Small intestine (tissue), 7 donors: ENCODE data around the gene CAPN9. TPM values are rescaled to one million over a fixed set of nuclear protein-coding genes. Genes with fewer than 3 reads are reported as not detected.

ENCODE experiments used
- DNase-seq, 2 donors: peaks; one replicate each; pipeline versions ENCODE4 v3.0.0 to v3.0.0-alpha.2; 2013
- FAIRE-seq: peaks from 2 replicates; lab custom pipeline; 2012; peaks lifted over from hg19 to GRCh38; lab: Jason Lieb, UNC
- H3K27ac ChIP-seq, 3 donors: one replicate each; pipeline ENCODE4 v1.5.1; 2013; ENCODE audit warnings: low read length in 2 of 3, mild to moderate bottlenecking in 2 of 3, control low read depth in 1 of 3, inconsistent platforms in 1 of 3, low read depth in 1 of 3, moderate library complexity in 1 of 3
- H3K27me3 ChIP-seq, 3 donors: one replicate each; pipeline ENCODE4 v1.6.1; 2013; ENCODE audit warnings: low read length in 3 of 3, inconsistent platforms in 1 of 3; ENCODE audit not compliant: control insufficient read depth in 3 of 3, insufficient read depth in 3 of 3
- H3K36me3 ChIP-seq, 3 donors: one replicate each; pipeline ENCODE4 v1.6.1; 2013; ENCODE audit warnings: low read length in 3 of 3, inconsistent platforms in 1 of 3, low read depth in 1 of 3, mild to moderate bottlenecking in 1 of 3, moderate library complexity in 1 of 3; ENCODE audit not compliant: control insufficient read depth in 3 of 3, insufficient read depth in 2 of 3
- H3K4me1 ChIP-seq, 3 donors: one replicate each; pipeline ENCODE4 v1.6.1; 2013; ENCODE audit warnings: low read length in 2 of 3, inconsistent platforms in 1 of 3, low read depth in 1 of 3, mild to moderate bottlenecking in 1 of 3, moderate library complexity in 1 of 3; ENCODE audit not compliant: control insufficient read depth in 3 of 3, insufficient read depth in 2 of 3
- H3K4me3 ChIP-seq, 3 donors: one replicate each; pipeline ENCODE4 v1.5.1; 2013; ENCODE audit warnings: low read length in 3 of 3, control low read depth in 1 of 3, inconsistent platforms in 1 of 3, low read depth in 1 of 3, mild to moderate bottlenecking in 1 of 3, moderate library complexity in 1 of 3
- H3K9me3 ChIP-seq, 2 donors: one replicate each; pipeline ENCODE4 v1.6.1; 2013; ENCODE audit warnings: low read depth in 1 of 2, low read length in 1 of 2; ENCODE audit not compliant: control insufficient read depth in 2 of 2, insufficient read depth in 1 of 2
- WGBS, 3 donors: extraction: QIAGEN DNeasy Blood & Tissue Kit; methylation state at CpG; one replicate each; pipeline ENCODE4 v1.1.7; 2013; 5-methylcytosine and 5-hydroxymethylcytosine counted together
- polyA plus RNA-seq, 4 donors: library from polyadenylated mRNA; stranded (reverse) in 3 of 4; unstranded in 1 of 4; fragments of 200-250 nt in 3 of 4; fragments of 120-200 nt in 1 of 4; gene quantifications; one replicate each; pipeline versions ENCODE4 v1.2.1 to v1.2.3, GENCODE V29; 2013
- donor health status: healthy with polysubstance abuse.
- donor health status: control.
- donor health status: control.
- donor health status: Bipolar disorder and iron deficiency.
- donor health status: healthy.

The CAPN9 gene
- polyA plus RNA-seq, 4 donors: 2.6 to 31.1 (median 16.1) TPM

DNA sequence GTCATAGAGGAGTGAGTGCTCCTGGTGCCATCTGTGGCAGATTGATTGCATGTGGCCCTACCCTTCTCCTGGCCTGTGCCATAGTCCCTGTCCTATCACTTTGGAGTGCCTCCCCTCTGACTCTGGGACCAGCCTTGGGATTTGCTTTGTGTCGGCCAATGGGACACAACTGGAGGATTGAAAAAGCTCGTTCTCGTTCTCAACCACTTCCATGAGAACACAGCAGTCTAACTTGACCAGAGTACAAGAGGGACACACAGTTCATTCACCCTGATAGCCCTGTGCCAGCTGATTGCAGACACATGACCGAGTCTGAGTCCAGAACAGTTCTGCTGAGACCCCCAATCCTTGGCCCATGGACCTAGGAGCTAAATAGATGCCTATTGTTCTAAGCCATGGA, 73.4 kb downstream of the CAPN9 start:
- H3K9me3 ChIP-seq: no peaks in the 10 kb centered on the region
- H3K4me3 ChIP-seq: no peak overlapping the region
- no peaks in the 10 kb centered on the region for H3K27me3 ChIP-seq
- FAIRE-seq (no peak), DNase-seq (no peak)
- peaks cover 0 to 21% (median 4%) of the 10 kb centered on the region in 3 donors for H3K4me1 ChIP-seq
- no peaks in the 10 kb centered on the region for H3K36me3 ChIP-seq
- 71 to 88% (median 81%) methylated on average over 4 of the region's 4 CpGs for WGBS, 3 donors
- no peak overlapping the region for H3K27ac ChIP-seq

DNA sequence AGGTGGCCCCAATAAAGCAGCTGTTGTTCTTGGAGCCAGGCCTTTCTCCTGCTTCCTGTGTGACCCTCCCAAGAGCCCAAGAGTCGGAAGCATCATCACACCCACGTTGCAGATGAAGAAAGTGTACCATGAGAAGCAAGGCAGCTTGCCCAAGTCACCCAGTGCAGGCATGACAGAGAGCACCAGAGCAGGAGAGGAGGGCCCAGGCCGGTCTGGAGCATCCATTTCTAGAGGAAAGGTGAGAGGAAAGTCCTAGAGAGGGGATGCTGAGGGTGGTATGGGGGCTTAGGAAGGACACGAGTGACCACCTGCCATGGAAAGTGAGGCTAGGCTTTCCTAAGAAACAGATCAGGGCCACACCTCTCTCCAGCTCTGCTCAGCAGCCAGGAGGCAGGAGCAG, 74.2 kb downstream of the CAPN9 start:
- Histone ChIP-seq H3K36me3 (no peaks in the 10 kb centered on the region), H3K27me3 (no peaks in the 10 kb centered on the region), H3K27ac (no peak overlapping the region), H3K4me3 (no peak overlapping the region), H3K9me3 (no peaks in the 10 kb centered on the region), H3K4me1 (peaks cover 4 to 29% (median 4%) of the 10 kb centered on the region in 3 donors)
- FAIRE-seq: no peak
- 64 to 74% (median 68%) methylated on average over 4 of the region's 4 CpGs for WGBS, 3 donors
- DNase-seq: no peak

DNA sequence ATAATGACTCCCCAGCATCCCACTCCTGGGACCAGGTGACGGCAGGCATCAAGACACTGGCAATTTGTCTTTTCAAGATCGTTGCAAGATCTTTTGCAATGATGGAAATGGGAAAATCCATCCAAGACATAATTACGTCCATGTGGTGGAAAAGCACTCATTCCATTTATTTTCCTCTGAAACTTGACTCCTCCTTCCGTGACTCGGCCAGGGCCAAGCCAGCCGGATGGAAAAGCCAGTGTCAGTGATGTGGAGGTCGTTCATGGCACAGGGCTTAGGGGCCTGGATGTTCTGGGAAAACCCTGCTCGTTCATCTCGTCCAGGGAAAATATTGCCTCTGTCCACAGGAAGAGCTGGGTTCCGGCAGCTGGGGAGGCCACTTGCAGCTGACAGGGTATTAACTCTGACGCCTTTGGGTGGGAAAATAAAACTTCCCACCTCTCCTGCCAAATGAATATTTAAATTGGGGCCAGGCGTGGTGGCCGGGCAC, 74.9 kb downstream of the CAPN9 start:
- Histone ChIP-seq H3K4me1 (peaks cover 4 to 30% (median 4%) of the 10 kb centered on the region in 3 donors), H3K27ac (no peak overlapping the region), H3K27me3 (no peaks in the 10 kb centered on the region), H3K36me3 (no peaks in the 10 kb centered on the region), H3K9me3 (no peaks in the 10 kb centered on the region), H3K4me3 (no peak overlapping the region)
- WGBS, 3 donors: 73 to 92% (median 82%) methylated on average over 13 of the region's 13 CpGs
- no peak for DNase-seq
- FAIRE-seq: no peak

DNA sequence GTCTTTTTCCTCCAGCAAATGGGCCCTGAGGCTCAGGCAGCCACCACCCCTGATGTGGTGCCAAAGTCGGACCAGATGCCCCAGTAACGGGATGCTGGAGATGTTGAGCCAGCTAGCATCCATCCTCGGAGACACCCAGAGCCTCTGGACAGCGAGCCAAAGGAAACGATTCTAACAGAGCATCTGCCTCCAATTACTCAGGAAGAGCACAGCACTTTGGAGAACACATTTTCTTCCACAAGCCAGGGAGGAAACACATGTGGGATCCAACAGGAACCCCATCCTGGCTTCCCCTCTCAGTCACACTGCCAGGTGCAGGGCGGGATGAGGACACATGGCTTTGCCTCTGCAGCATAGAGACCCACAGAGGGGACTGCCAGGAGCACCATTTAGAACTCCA, 76.2 kb downstream of the CAPN9 start:
- Histone ChIP-seq H3K27me3 (no peaks in the 10 kb centered on the region), H3K4me1 (peaks cover 4 to 33% (median 4%) of the 10 kb centered on the region in 3 donors), H3K9me3 (no peaks in the 10 kb centered on the region), H3K36me3 (no peaks in the 10 kb centered on the region), H3K4me3 (no peak overlapping the region), H3K27ac (peak overlapping the region in 1 of 3 donors; percentile 7)
- no peak for DNase-seq
- no peak for FAIRE-seq
- 53 to 73% (median 73%) methylated on average over 6 of the region's 6 CpGs for WGBS, 3 donors

DNA sequence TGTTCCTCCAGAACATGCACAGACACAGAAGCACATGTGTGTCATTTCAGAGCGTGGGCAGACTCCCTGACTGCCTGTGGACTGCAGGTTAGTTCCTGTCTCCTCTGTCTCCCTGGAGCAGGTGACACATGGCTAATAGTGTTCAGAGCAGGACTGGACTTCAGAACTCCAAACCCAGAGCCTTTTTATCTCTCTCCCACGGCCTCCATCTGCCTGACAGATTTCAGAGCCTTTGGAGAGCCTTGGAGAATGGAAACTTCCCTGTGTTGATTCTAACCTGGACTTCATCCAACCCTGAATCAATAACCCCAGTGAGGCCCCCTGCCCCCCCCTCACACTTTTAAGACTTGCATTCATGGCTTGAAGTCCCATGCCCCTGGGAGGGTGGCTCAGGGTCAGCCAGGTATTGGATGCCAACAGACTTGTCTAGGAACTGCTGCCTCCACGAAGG, 76.8 kb downstream of the CAPN9 start:
- Histone ChIP-seq H3K9me3 (no peaks in the 10 kb centered on the region), H3K36me3 (no peaks in the 10 kb centered on the region), H3K27ac (peak overlapping the region in 1 of 3 donors; percentile 3), H3K4me1 (peaks cover 4 to 33% (median 4%) of the 10 kb centered on the region in 3 donors), H3K27me3 (no peaks in the 10 kb centered on the region), H3K4me3 (no peak overlapping the region)
- DNase-seq: peak; percentile 15 to 50
- WGBS, 3 donors: 16 to 44% (median 19%) methylated on average over 3 of the region's 3 CpGs
- no peak for FAIRE-seq

DNA sequence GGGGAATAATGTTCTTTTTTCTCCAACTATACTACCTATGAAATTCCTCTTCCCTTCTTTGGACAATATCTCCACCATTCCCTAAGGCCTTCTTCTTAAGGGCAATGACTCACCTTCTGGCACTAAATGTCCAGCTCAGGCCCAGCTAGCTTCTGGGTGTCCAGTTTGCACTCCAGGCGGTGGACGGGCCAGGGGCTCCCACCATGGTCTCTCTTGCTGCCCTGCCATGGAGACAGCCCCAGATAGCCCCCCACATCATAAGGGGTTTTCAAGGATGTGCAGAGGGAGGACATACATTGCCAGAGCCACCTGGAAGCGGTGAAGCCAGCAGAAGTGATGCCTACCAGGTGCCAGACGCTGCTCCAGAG, 77.3 kb downstream of the CAPN9 start:
- Histone ChIP-seq H3K27ac (peak overlapping the region; percentile 46 to 56 (median 50)), H3K4me3 (no peak overlapping the region), H3K36me3 (no peaks in the 10 kb centered on the region), H3K4me1 (peaks cover 4 to 33% (median 4%) of the 10 kb centered on the region in 3 donors), H3K9me3 (no peaks in the 10 kb centered on the region), H3K27me3 (no peaks in the 10 kb centered on the region)
- DNase-seq (no peak), FAIRE-seq (no peak)
- 54 to 79% (median 55%) methylated on average over 4 of the region's 4 CpGs for WGBS, 3 donors

DNA sequence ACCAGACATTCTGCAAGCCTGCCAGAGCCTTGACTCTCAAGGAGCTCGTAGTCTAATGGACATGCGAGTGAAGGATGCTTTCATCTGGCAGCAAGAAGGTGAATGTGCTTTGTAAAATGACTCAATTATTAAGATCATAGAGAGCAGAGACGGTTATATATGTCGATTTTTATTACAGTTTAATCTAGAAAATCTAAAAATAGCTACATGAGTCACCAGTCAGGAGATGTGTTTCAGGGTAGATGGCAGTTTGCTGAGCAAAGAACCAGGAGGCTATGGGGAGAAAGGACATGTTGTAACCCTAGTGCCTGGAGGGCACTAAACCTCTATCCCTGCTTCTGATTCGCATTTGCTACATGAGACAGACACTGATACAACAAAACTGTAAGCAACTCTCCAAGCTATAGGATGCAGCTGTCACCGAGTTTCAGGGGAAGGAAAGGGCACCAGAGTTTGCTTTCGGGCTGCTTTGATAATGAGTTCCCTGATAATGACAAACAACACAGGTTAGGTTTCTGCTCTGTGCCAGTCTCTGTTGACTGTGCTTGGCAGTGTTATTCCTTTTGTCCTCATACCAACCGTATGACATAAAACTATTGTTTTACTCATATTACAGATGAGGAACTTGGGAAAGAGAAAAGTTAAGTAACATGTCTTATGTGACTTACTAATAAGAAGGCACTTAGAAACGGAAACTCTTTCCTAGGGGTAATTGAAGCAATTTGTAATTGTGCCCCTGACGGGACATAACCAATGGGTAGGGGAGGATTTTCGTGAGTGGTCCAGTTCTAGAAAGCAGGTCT, 77.9 kb downstream of the CAPN9 start:
- WGBS, 3 donors: 9 to 43% (median 32%) methylated on average over 11 of the region's 11 CpGs
- FAIRE-seq (no peak), DNase-seq (peak; percentile 69 to 77)
- peak overlapping the region; percentile 46 to 56 (median 50) for H3K27ac ChIP-seq
- peaks cover 4 to 33% (median 4%) of the 10 kb centered on the region in 3 donors for H3K4me1 ChIP-seq
- no peaks in the 10 kb centered on the region for H3K36me3 ChIP-seq
- no peak overlapping the region for H3K4me3 ChIP-seq
- H3K27me3 ChIP-seq: no peaks in the 10 kb centered on the region
- H3K9me3 ChIP-seq: no peaks in the 10 kb centered on the region

DNA sequence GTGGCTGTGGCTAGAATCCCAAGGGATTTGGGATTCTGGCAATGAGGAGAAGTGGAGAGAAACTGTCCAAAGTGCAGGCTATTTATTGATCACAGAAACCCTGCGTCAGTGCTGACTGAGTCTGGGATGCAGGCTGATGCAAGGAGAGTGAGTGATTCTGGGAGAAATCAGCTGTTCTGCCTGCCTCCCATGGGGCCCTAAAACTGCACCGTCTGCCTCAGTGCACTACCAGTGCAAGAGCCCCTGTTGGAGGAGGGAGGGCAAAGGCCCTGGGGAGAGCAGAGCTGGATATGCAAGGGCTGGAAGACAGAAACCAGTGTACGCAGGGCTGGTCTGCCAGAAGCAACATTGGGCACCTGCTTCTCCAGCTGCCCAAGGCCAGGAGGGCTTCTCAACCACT, 78.6 kb downstream of the CAPN9 start:
- no peak for FAIRE-seq
- Histone ChIP-seq H3K27ac (peak overlapping the region in 2 of 3 donors; percentile 50 to 56), H3K9me3 (no peaks in the 10 kb centered on the region), H3K4me1 (peaks cover 4 to 33% (median 4%) of the 10 kb centered on the region in 3 donors), H3K4me3 (no peak overlapping the region), H3K27me3 (no peaks in the 10 kb centered on the region), H3K36me3 (no peaks in the 10 kb centered on the region)
- DNase-seq: peak; percentile 37 to 45
- 28 to 49% (median 43%) methylated on average over 3 of the region's 3 CpGs for WGBS, 3 donors
